GM18519 (cell line): ENCODE measurements around the gene LETM1.

Source experiments
- ATAC-seq: cut with Tn5 transposase; IDR thresholded peaks from one replicate; pipeline ENCODE4 v1.9.1; 2021; ENCODE audit warnings: mild to moderate bottlenecking, moderate library complexity; ENCODE audit not compliant: unreplicated experiment, low FRiP score

LETM1 gene

DNA sequence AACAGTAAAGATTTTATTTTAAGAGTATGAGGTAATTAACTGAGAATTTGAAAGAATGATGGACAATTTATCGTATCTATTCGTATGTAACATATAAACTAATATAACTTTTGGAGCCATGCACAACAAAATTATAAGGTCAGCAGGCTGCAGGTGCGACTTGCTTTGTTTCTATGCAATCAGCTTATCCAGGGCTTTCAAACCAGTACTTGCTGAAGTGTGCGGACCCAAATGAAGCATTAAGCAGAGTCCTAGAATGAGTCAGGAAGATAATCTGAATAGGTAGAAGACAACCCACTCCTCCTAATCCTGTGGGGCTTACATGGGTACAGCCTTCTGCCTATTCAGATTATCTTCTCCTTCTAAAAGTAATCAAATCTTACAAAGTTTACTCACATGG is 17.3 kb upstream of the LETM1 start:
- ATAC-seq: no peak

GRCh38 chr4:1872870-1873269 is 16.9 kb upstream of the LETM1 start:
- ATAC-seq: no peak

DNA sequence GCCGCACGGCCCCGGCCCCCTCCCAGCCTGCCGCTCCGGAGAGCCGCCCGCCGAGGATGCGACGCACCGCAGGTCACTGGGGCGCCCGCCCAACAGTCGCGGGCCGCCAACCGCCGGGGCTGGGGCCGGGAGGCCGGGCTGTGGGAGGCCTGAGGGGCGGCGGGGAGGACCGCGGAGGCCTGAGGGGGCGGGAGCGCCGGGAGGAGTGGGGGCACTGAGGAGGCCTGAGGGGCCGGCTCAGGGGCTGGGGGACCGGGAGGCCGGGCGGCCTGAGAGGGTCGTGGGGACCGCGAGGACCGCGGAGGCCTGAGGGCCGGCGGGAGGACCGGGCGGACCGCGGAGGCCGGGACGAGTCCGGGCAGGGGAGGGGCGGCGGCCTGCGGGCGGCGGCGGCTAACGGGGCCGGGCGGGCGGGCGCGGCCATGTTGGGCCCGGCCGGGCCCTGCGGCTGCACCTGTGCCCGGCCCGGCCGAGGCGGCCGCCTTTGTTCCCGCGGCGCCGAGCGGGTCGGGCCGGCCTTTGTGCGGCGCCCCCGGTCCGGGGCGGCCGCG is 15.6 kb upstream of the LETM1 start:
- peak; percentile 6 for ATAC-seq

- peak; percentile 47 for ATAC-seq
Observed at GRCh38 chr4:1870578-1871443, 14.9 kb upstream of the LETM1 start, which contains the start of gene NSD2. NSD2 (plus strand) TSS chr4:1871393; CDS start chr4:1900655, 29,262 bp downstream.

DNA sequence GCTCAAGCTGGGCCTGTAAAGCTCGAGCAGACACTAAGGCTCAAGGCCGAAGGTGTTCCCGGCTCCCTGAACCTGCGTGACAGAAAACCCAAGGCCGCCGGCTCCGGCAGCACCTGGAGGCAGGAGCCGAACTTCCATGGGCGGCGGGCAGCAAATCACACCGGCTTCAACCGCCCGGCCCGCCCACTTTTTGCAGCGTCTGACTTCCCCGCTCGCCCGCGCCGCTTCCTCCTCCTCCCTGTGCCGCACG is 14.3 kb upstream of the LETM1 start:
- ATAC-seq: peak; percentile 25

DNA sequence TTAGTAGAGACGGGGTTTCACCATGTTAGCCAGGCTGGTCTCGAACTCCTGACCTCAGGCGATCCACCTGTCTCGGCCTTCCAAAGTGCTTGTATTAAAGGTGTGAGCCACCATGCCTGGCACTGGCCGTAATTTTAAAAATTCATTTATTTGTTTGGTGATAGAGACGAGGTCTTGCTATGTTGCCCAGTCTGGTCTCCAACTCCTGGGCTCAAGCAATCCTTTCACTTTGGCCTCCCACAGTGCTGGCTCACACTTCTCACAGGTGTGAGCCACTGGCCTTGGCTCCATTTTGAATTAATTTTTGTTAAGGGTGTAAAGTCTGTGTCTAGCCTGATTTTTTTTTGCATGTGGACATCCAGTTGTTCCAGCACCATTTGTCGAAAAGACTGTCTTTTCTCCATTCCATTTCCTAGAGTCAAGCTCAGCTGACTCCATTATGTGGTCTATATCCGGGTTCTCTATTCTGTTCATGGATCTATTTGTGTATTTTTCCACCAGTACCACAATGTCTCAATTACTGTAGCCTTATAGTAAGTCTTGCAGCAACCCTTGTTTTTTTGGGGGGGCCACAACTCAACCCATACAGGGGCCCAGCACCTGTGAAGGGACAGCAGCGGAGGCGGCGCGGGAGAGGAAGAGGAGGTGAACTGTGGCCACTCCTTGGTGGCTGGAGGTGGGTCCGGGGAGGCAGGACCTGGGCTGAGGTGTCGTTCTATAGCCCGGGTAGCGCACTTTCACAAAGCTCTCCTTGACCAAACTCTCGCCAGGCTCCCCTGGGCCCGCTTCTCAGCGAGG is 13.8 kb upstream of the LETM1 start:
- ATAC-seq: no peak

- no peak for ATAC-seq
Observed at GRCh38 chr4:1868912-1869311, 13.0 kb upstream of the LETM1 start.

- ATAC-seq: no peak
Observed at GRCh38 chr4:1868293-1868692, 12.3 kb upstream of the LETM1 start.

- no peak for ATAC-seq
Observed at GRCh38 chr4:1866189-1866661, 10.3 kb upstream of the LETM1 start.

DNA sequence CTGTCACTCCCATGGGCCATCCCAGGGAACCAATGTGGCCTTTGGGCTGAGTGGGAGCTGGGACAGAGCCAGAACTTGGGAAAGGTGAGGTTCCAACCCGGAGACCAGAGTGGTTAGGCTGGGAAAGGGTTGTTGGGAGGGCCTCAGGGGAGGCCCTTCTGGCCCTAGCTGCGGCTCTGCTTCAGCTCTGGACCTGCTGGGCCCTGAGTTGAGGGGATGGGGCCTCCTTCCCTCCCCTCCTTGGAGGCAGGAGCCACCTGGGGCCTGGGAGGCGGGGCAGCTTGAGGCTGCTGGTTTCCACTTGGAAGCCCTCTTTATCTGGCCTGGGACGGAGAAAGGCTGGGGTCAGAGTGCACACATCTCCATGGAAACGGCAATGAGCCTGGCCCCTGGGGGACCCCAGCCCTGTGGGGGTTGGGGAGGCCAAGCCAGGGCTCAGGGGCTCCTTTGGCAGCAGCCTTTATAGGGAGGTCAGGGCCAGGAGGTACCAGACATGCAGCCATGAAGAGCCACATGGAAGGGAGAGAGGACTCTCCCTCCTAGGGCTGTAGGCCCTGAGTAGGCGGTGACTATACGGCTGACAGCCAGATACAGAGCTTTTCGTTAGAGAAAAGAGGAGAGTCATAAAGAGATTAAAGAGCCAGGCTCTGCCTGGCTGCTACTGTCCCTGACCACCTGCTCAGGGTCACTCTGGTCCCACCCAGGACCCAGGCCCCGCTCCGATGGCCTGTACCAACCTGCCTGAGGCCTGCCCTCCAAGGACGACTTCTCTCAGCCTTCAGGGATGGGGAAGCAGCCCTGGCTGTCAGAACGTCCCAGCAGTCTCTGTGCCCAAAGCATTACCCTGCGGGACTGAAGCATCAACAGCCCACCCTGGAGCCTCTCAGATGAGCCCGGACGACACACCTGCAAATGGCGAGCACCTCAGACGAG is 8.4 kb upstream of the LETM1 start:
- no peak for ATAC-seq

- ATAC-seq: no peak
Observed at GRCh38 chr4:1863297-1864033, 7.5 kb upstream of the LETM1 start.

DNA sequence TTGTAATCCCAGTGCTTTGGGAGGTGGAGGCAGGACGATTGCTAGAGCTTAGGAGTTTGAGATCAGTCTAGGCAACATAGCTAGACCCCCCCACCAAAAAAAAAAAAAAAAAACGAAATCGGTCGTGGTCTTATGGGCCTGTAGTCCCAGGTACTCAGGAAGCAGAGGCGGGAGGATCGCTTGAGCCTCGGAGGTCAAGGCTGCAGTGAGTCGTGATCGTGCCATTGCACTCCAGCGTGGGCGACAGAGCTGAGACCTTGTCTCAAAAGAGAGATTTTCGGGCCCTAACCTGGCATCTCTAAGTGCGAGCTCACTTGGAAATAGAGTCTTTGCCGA is 7.0 kb upstream of the LETM1 start:
- ATAC-seq: no peak

- no peak for ATAC-seq
Observed at GRCh38 chr4:1862055-1862911, 6.3 kb upstream of the LETM1 start.

DNA sequence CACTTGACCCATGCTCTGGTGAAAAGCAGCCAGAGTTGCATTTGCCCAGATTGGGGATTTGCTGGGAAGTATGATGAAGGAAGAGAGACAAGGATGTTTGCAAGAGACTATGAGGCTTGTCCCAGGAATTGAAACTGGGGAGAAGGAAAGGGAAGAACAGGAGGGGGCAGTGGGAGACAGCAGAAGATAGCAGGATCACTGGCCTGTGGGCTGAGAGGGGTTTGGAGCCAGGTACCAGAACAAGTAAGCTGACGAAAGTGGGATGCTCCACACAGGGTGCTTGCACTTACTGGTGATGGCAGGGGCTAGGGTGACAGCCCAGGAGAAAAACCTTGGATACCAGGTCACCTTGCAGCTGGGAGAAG is 3.4 kb upstream of the LETM1 start:
- ATAC-seq: no peak

GRCh38 chr4:1857931-1858330 is 2.0 kb upstream of the LETM1 start:
- no peak for ATAC-seq

GRCh38 chr4:1856943-1857699 is 1.2 kb upstream of the LETM1 start:
- ATAC-seq: no peak

DNA sequence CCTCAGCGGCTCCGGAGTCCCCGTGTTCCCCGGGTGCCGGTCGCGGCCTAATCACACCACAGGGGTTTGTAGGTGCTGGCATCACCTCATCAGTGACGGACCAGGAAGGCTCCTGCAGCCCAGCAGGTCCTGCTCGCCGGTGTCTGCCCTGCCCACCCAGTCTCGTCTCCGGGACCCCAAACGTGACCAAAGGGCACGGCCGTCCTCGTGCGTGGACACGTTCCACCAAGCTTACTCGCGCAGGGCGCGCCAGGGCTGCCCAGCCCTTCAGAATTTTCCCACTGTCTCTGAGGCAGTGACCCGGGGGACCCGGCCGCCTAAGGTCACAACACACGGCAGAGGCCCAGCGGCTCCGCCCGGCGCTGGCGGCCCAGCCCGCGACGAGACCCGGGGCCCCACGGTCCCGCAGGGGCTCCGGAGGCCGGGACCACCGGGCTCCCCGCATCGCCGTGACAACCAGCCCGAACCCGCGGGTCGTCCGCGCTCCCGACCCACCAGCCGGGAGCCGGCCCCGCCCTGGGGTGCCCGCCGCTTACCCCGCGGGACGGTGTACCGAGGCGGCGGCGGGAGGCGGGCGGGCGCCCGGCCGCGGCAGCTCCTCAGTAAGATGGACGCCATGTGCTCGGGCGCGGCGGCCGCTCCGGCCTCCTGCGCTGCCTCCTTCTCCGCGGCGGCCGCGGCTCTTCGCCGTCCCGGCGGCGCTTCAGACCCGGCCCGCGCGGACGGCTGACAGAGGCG is 454 bp downstream of the LETM1 start:
- ATAC-seq: no peak

- ATAC-seq: no peak
Observed at GRCh38 chr4:1854752-1855151, 1.2 kb downstream of the LETM1 start.
